Epithelial cell of esophagus (primary cell): ENCODE measurements around the gene ATP8B3.

Source experiments
- DNase-seq: peaks from one replicate; pipeline ENCODE4 v3.0.0; 2010; ENCODE audit warnings: low read depth
- H3K4me3 ChIP-seq: 2 replicates; pipeline ENCODE4 v1.5.1; 2011; ENCODE audit warnings: mild to moderate bottlenecking, low read length, control low read depth
- CTCF ChIP-seq: IDR thresholded peaks from 2 replicates; pipeline ENCODE4 v1.5.1; 2011; ENCODE audit warnings: low read depth, mild to moderate bottlenecking, low read length, control low read depth, inconsistent platforms; ENCODE audit not compliant: insufficient read depth; ENCODE audit errors: missing control alignments

Gene ATP8B3

GRCh38 chr19:1765904-1766799, 45.9 kb downstream of the ATP8B3 start:
- no peak for DNase-seq
- no peak for TF ChIP-seq CTCF
- H3K4me3 ChIP-seq: no peak overlapping the region

GRCh38 chr19:1765232-1765903, 46.7 kb downstream of the ATP8B3 start:
- TF ChIP-seq CTCF: no peak
- H3K4me3 ChIP-seq: no peak overlapping the region

GRCh38 chr19:1764729-1765128, 47.3 kb downstream of the ATP8B3 start:
- no peak overlapping the region for H3K4me3 ChIP-seq
- no peak for DNase-seq
- no peak for TF ChIP-seq CTCF

More at GRCh38 chr19:1765232-1765903, 46.7 kb downstream of the ATP8B3 start:
- DNase-seq: no peak

GRCh38 chr19:1763648-1764639, 48.1 kb downstream of the ATP8B3 start:
- DNase-seq: no peak
- no peak for TF ChIP-seq CTCF
- H3K4me3 ChIP-seq: no peak overlapping the region

GRCh38 chr19:1762243-1763117, 49.6 kb downstream of the ATP8B3 start:
- H3K4me3 ChIP-seq: no peak overlapping the region
- DNase-seq: no peak
- TF ChIP-seq CTCF: no peak
